ENCODE results near the gene AKT1S1.
A peak's percentile ranks its signal among the peaks of the same experiment; 100 is the strongest.

AKT1S1 gene

GRCh38 chr19:49883094-49883493, 5.9 kb upstream of the AKT1S1 start:
- DNase-seq (ENCODE audit: low read depth in 2 of 2): no peak

GRCh38 chr19:49882643-49883042, 5.5 kb upstream of the AKT1S1 start:
- no peak for DNase-seq (ENCODE audit: low read depth in 2 of 2)

- no peak for DNase-seq (ENCODE audit: low read depth in 2 of 2)
Observed at GRCh38 chr19:49881672-49882394, 4.7 kb upstream of the AKT1S1 start.

GRCh38 chr19:49881186-49881585, 4.0 kb upstream of the AKT1S1 start:
- no peak for DNase-seq (ENCODE audit: low read depth in 2 of 2)

- DNase-seq (ENCODE audit: low read depth in 2 of 2): no peak
Observed at GRCh38 chr19:49880162-49880869, 3.2 kb upstream of the AKT1S1 start.

GRCh38 chr19:49879243-49879963, 2.2 kb upstream of the AKT1S1 start:
- DNase-seq (ENCODE audit: low read depth in 2 of 2): no peak

GRCh38 chr19:49878744-49879070, 1.6 kb upstream of the AKT1S1 start:
- DNase-seq (ENCODE audit: low read depth in 2 of 2): no peak

- DNase-seq (ENCODE audit: low read depth in 2 of 2): peak; percentile 95
Observed at GRCh38 chr19:49877879-49878743, 956 bp upstream of the AKT1S1 start.

- peak; percentile 99 for DNase-seq (ENCODE audit: low read depth in 2 of 2)
Observed at GRCh38 chr19:49876422-49877019, 634 bp downstream of the AKT1S1 start.

- no peak for DNase-seq (ENCODE audit: low read depth in 2 of 2)
Observed at GRCh38 chr19:49875857-49876421, 1.2 kb downstream of the AKT1S1 start.

- no peak for DNase-seq (ENCODE audit: low read depth in 2 of 2)
Observed at GRCh38 chr19:49875177-49875576, 2.0 kb downstream of the AKT1S1 start.

GRCh38 chr19:49874503-49875157, 2.5 kb downstream of the AKT1S1 start:
- no peak for DNase-seq (ENCODE audit: low read depth in 2 of 2)

GRCh38 chr19:49873834-49874233, 3.3 kb downstream of the AKT1S1 start:
- DNase-seq (ENCODE audit: low read depth in 2 of 2): no peak

GRCh38 chr19:49873129-49873521, 4.0 kb downstream of the AKT1S1 start:
- no peak for DNase-seq (ENCODE audit: low read depth in 2 of 2)

- no peak for DNase-seq (ENCODE audit: low read depth in 2 of 2)
Observed at GRCh38 chr19:49872245-49873128, 4.7 kb downstream of the AKT1S1 start.

GRCh38 chr19:49871349-49871985, 5.7 kb downstream of the AKT1S1 start:
- DNase-seq (ENCODE audit: low read depth in 2 of 2): no peak

GRCh38 chr19:49870309-49870901, 6.8 kb downstream of the AKT1S1 start:
- no peak for DNase-seq (ENCODE audit: low read depth in 2 of 2)

- DNase-seq (ENCODE audit: low read depth in 2 of 2): peak; percentile 100
Observed at GRCh38 chr19:49869484-49870308, 7.5 kb downstream of the AKT1S1 start.

All from fibroblast of skin of left quadriceps (primary cell).